Endodermal cell (in vitro differentiated cells): ENCODE data around the gene TARDBP. TPM values are rescaled to one million over a fixed set of nuclear protein-coding genes. Genes with fewer than 3 reads are reported as not detected.

ENCODE experiments used
- DNase-seq: peaks from one replicate; pipeline ENCODE4 v3.0.0-alpha.2; 2017
- H3K27ac ChIP-seq: 2 replicates; pipeline ENCODE4 v1.5.1; 2013; ENCODE audit warnings: mild to moderate bottlenecking, low read depth, low read length, moderate library complexity
- H3K27me3 ChIP-seq: 2 replicates; pipeline ENCODE4 v1.6.1; 2013; ENCODE audit warnings: mild to moderate bottlenecking, low read length, moderate library complexity; ENCODE audit not compliant: insufficient read depth, control insufficient read depth, poor library complexity, severe bottlenecking
- H3K36me3 ChIP-seq: 2 replicates; pipeline ENCODE4 v1.7.0; 2013; ENCODE audit warnings: mild to moderate bottlenecking, low read length, moderate library complexity; ENCODE audit not compliant: control insufficient read depth, insufficient read depth
- H3K4me1 ChIP-seq: one replicate; pipeline ENCODE4 v1.7.0; 2013; ENCODE audit warnings: low read length; ENCODE audit not compliant: control insufficient read depth, insufficient read depth
- H3K4me3 ChIP-seq: 2 replicates; pipeline ENCODE4 v1.5.1; 2013; ENCODE audit warnings: mild to moderate bottlenecking, low read length, moderate library complexity
- H3K9ac ChIP-seq: 2 replicates; pipeline ENCODE4 v1.6.1; 2013; ENCODE audit warnings: mild to moderate bottlenecking, low read length, moderate library complexity; ENCODE audit not compliant: poor library complexity, severe bottlenecking; ENCODE audit errors: extremely low read depth
- H3K9me3 ChIP-seq: 2 replicates; pipeline ENCODE4 v1.6.1; 2013; ENCODE audit warnings: mild to moderate bottlenecking, low read length, moderate library complexity; ENCODE audit not compliant: control insufficient read depth
- H3K27ac Mint-ChIP-seq: 2 replicates; pipeline ENCODE4 v1.8.0; 2020; ENCODE audit warnings: mixed read lengths
- H3K27me3 Mint-ChIP-seq: 2 replicates; pipeline ENCODE4 v1.8.0; 2021; ENCODE audit warnings: mild to moderate bottlenecking, mixed read lengths; ENCODE audit not compliant: insufficient read depth
- H3K36me3 Mint-ChIP-seq: 2 replicates; pipeline ENCODE4 v1.8.0; 2020; ENCODE audit warnings: low read depth, mixed read lengths
- H3K4me1 Mint-ChIP-seq: 2 replicates; pipeline ENCODE4 v1.8.0; 2020; ENCODE audit warnings: mixed read lengths
- H3K4me3 Mint-ChIP-seq: 2 replicates; pipeline ENCODE4 v1.8.0; 2020; ENCODE audit warnings: mild to moderate bottlenecking, moderate library complexity, mixed read lengths
- H3K9me3 Mint-ChIP-seq: 2 replicates; pipeline ENCODE4 v1.8.0; 2020; ENCODE audit warnings: mild to moderate bottlenecking, mixed read lengths
- WGBS, 2 experiments: methylation state at CpG; one replicate each; pipeline versions ENCODE4 v1.1.5 to v1.1.7; 2013; ENCODE audit warnings: missing lambda C conversion rate in 2 of 2, mixed read lengths in 1 of 2; ENCODE audit not compliant: insufficient coverage in 1 of 2, insufficient read length in 1 of 2; 5-methylcytosine and 5-hydroxymethylcytosine counted together
- total RNA-seq, 2 donors: library from RNA; stranded (reverse); fragmentation: NEBNext Ultra II Directional in 1 of 2; extraction: Animal tissue kit (Norgen Biotek cat#: 25700) in 1 of 2; gene quantifications; 2 replicates in 1 of 2; 3 replicates in 1 of 2; pipeline ENCODE4 v1.2.1, GENCODE V29; 2021
- TF ChIP-seq, protein P1 (sequence below): fragments of 200-600 bp; sonication (generic); conservative IDR thresholded peaks from 2 replicates; pipeline ENCODE4 v1.5.0; 2021; ENCODE audit warnings: antibody characterized with exemption, mild to moderate bottlenecking

TARDBP gene
- total RNA-seq, 2 donors from 2014 or later = 203 to 216 TPM

DNA sequence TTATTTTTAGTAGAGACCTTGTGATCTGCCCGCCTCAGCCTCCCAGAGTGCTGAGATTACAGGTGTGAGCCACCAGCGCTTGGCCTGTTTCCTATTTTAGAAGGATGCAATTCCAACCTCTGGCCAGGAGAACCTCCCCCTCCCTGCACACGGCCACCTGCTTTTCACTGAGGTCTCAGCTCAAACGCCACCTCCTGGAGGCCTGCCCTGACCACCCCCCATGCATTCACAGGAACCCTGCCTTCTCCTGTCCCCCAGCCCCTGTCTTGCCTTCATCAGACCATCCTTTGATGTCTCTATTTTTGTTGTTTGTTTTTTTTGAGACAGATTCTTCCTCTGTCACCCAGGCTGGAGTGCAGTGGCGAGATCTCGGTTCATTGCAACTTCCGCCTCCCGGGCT, 45.0 kb downstream of the TARDBP start:
- Mint-ChIP-seq H3K4me3 (peak overlapping the region; percentile 30), H3K27ac (no peak overlapping the region), H3K9me3 (no peaks in the 10 kb centered on the region), H3K4me1 (peaks cover 5% of the 10 kb centered on the region), H3K27me3 (no peaks in the 10 kb centered on the region), H3K36me3 (peaks cover 26% of the 10 kb centered on the region)
- Histone ChIP-seq H3K9ac (no peak overlapping the region), H3K9me3 (no peaks in the 10 kb centered on the region), H3K36me3 (peaks cover 26% of the 10 kb centered on the region), H3K27me3 (no peaks in the 10 kb centered on the region), H3K27ac (no peak overlapping the region), H3K4me1 (peaks cover 3% of the 10 kb centered on the region), H3K4me3 (no peak overlapping the region)
- TF ChIP-seq, protein P1, sequence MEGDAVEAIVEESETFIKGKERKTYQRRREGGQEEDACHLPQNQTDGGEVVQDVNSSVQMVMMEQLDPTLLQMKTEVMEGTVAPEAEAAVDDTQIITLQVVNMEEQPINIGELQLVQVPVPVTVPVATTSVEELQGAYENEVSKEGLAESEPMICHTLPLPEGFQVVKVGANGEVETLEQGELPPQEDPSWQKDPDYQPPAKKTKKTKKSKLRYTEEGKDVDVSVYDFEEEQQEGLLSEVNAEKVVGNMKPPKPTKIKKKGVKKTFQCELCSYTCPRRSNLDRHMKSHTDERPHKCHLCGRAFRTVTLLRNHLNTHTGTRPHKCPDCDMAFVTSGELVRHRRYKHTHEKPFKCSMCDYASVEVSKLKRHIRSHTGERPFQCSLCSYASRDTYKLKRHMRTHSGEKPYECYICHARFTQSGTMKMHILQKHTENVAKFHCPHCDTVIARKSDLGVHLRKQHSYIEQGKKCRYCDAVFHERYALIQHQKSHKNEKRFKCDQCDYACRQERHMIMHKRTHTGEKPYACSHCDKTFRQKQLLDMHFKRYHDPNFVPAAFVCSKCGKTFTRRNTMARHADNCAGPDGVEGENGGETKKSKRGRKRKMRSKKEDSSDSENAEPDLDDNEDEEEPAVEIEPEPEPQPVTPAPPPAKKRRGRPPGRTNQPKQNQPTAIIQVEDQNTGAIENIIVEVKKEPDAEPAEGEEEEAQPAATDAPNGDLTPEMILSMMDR = no peak
- WGBS, 2 experiments = 87 to 94% methylated on average over 5 to 8 of the region's 8 CpGs
- no peak for DNase-seq

DNA sequence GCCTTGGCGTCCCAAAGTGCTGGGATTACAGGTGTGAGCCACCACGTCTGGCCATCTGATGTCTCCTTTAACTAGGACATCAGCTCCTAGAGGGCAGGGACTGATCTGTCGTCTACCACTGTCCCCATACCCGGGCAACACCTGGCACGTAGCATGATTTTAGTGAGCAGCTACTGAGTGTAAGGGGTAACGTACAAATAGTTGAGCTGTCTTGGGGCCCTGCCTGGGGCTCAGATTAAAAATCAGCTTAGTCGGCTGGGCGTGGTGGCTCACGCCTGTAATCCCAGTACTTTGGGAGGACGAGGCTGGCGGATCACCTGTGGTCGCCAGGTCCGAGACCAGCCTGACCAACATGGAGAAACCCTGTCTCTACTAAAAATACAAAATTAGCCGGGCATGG, 45.6 kb downstream of the TARDBP start:
- peak overlapping the region; percentile 87 for H3K4me3 Mint-ChIP-seq
- DNase-seq = no peak
- H3K4me3 ChIP-seq = no peak overlapping the region
- WGBS, 2 experiments = 92 to 95% methylated on average over 12 to 14 of the region's 14 CpGs
- no peaks in the 10 kb centered on the region for H3K9me3 ChIP-seq
- no peaks in the 10 kb centered on the region for H3K27me3 ChIP-seq
- peaks cover 30% of the 10 kb centered on the region for H3K36me3 Mint-ChIP-seq
- no peak overlapping the region for H3K27ac ChIP-seq
- H3K4me1 ChIP-seq = peaks cover 3% of the 10 kb centered on the region
- H3K4me1 Mint-ChIP-seq = peaks cover 5% of the 10 kb centered on the region
- H3K27ac Mint-ChIP-seq = no peak overlapping the region
- no peaks in the 10 kb centered on the region for H3K27me3 Mint-ChIP-seq
- no peaks in the 10 kb centered on the region for H3K9me3 Mint-ChIP-seq
- TF ChIP-seq, protein P1 = no peak
- H3K36me3 ChIP-seq = peaks cover 32% of the 10 kb centered on the region
- no peak overlapping the region for H3K9ac ChIP-seq

DNA sequence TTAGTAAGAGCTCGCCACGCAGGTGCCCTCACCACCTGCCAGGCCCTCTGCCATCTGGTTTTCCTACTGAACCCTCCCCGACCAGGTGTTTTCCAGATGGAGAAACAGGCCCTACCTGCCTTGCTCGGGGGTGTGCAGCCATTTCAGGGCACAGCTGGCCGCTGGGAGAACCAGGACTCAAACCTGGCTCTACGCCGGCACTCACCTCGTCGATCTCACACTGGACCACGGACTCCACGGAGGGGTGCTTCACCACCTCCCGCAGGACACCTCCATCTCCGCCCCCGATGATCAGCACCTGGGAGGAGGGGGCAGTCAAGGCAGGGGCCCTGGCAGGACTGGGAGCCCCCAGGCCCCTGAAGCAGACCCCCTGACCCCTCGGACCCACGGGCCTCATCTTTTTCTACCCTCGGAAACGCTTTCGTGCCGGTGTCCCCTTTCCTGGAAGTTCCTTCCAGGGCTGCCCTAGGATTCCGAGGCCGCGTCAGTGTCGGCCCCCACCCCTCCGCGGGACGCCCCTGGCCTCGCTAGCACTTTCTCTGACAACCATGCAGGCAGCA, 46.2 kb downstream of the TARDBP start:
- peak overlapping the region; percentile 87 for H3K4me3 Mint-ChIP-seq
- no peaks in the 10 kb centered on the region for H3K27me3 Mint-ChIP-seq
- peak overlapping the region; percentile 70 for H3K27ac Mint-ChIP-seq
- Histone ChIP-seq H3K36me3 (peaks cover 37% of the 10 kb centered on the region), H3K4me3 (peak overlapping the region; percentile 90), H3K9ac (no peak overlapping the region), H3K9me3 (no peaks in the 10 kb centered on the region), H3K4me1 (peaks cover 3% of the 10 kb centered on the region), H3K27me3 (no peaks in the 10 kb centered on the region), H3K27ac (no peak overlapping the region)
- no peak for DNase-seq
- TF ChIP-seq, protein P1 = no peak
- no peaks in the 10 kb centered on the region for H3K9me3 Mint-ChIP-seq
- WGBS, 2 experiments = 53 to 85% methylated on average over 8 to 28 of the region's 28 CpGs
- H3K4me1 Mint-ChIP-seq = peaks cover 5% of the 10 kb centered on the region
- peaks cover 35% of the 10 kb centered on the region for H3K36me3 Mint-ChIP-seq
